CD8-positive, alpha-beta memory T cell (primary cell): Measurements from ENCODE around the gene SERPINB4. TPM values are rescaled to one million over a fixed set of nuclear protein-coding genes. Genes with fewer than 3 reads are reported as not detected.
"Not testable (repeated sequence)": the region's sequence is repeated elsewhere in the genome, so short reads cannot be mapped to it uniquely, and the experiment has no call there.

ENCODE experiments used
- CTCF ChIA-PET: fragments of 350-600 bp; sonication (Branson Sonifier 250); formaldehyde crosslinking; loops from one replicate; lab custom pipeline; 2021; ENCODE audit warnings: antibody characterized with exemption; lab: Charles Lee
- POLR2A ChIA-PET: fragments of 350-600 bp; sonication (Branson Sonifier 250); formaldehyde crosslinking; loops from one replicate; lab custom pipeline; 2021; ENCODE audit warnings: antibody characterized with exemption; lab: Charles Lee
- DNase-seq, 5 donors: peaks; one replicate each; pipeline versions ENCODE4 v3.0.0 to v3.0.0-alpha.2; 2020 to 2022; ENCODE audit warnings: mixed read lengths in 1 of 5
- H3K27ac ChIP-seq: one replicate; pipeline ENCODE4 v1.7.0; 2013; ENCODE audit warnings: low read depth, mild to moderate bottlenecking, low read length, moderate library complexity
- H3K27me3 ChIP-seq: 2 replicates; pipeline ENCODE4 v1.7.0; 2013; ENCODE audit warnings: low read length, mild to moderate bottlenecking; ENCODE audit not compliant: insufficient read depth, poor library complexity, severe bottlenecking
- H3K36me3 ChIP-seq: 2 replicates; pipeline ENCODE4 v1.7.0; 2013; ENCODE audit warnings: mild to moderate bottlenecking, low read length, moderate library complexity; ENCODE audit not compliant: insufficient read depth
- H3K4me1 ChIP-seq: 2 replicates; pipeline ENCODE4 v1.7.0; 2013; ENCODE audit warnings: mild to moderate bottlenecking, low read length, moderate library complexity; ENCODE audit not compliant: insufficient read depth
- H3K4me3 ChIP-seq: 2 replicates; pipeline ENCODE4 v1.7.0; 2013; ENCODE audit warnings: mild to moderate bottlenecking, low read length
- H3K9me3 ChIP-seq: 2 replicates; pipeline ENCODE4 v1.7.0; 2013; ENCODE audit warnings: mild to moderate bottlenecking, low read length
- H3K27ac Mint-ChIP-seq, 8 donors: one replicate each; pipeline ENCODE4 v1.8.0; 2020 to 2021; ENCODE audit warnings: mixed read lengths in 8 of 8, mild to moderate bottlenecking in 6 of 8, inconsistent platforms in 3 of 8, moderate library complexity in 3 of 8
- H3K27me3 Mint-ChIP-seq, 2 donors: one replicate each; pipeline ENCODE4 v1.8.0; 2020 to 2021; ENCODE audit warnings: mixed read lengths in 2 of 2, mild to moderate bottlenecking in 1 of 2, moderate library complexity in 1 of 2
- H3K36me3 Mint-ChIP-seq, 3 donors: one replicate each; pipeline ENCODE4 v1.8.0; 2020 to 2021; ENCODE audit warnings: mixed read lengths in 3 of 3, inconsistent platforms in 1 of 3, mild to moderate bottlenecking in 1 of 3
- H3K4me1 Mint-ChIP-seq, 3 donors: one replicate each; pipeline ENCODE4 v1.8.0; 2020 to 2021; ENCODE audit warnings: mixed read lengths in 3 of 3, inconsistent platforms in 1 of 3, mild to moderate bottlenecking in 1 of 3
- H3K4me3 Mint-ChIP-seq, 7 donors: one replicate each; pipeline ENCODE4 v1.8.0; 2020 to 2021; ENCODE audit warnings: mixed read lengths in 7 of 7, mild to moderate bottlenecking in 6 of 7, moderate library complexity in 4 of 7, inconsistent platforms in 2 of 7
- H3K9me3 Mint-ChIP-seq, 5 donors: one replicate each; pipeline ENCODE4 v1.8.0; 2020 to 2022; ENCODE audit warnings: mixed read lengths in 5 of 5, mild to moderate bottlenecking in 3 of 5, moderate library complexity in 2 of 5, inconsistent platforms in 1 of 5
- polyA plus RNA-seq: library from polyadenylated mRNA; unstranded; fragments of 300-500 nt; fragmentation: Illumina TruSeq; gene quantifications from one replicate; pipeline ENCODE4 v1.2.3, GENCODE V29; 2021
- total RNA-seq, 2 experiments: library from RNA; stranded (reverse); gene quantifications; one replicate each; pipeline ENCODE4 v1.2.3, GENCODE V29; 2021

Gene SERPINB4
- not detected for total RNA-seq
- polyA plus RNA-seq: not detected

DNA sequence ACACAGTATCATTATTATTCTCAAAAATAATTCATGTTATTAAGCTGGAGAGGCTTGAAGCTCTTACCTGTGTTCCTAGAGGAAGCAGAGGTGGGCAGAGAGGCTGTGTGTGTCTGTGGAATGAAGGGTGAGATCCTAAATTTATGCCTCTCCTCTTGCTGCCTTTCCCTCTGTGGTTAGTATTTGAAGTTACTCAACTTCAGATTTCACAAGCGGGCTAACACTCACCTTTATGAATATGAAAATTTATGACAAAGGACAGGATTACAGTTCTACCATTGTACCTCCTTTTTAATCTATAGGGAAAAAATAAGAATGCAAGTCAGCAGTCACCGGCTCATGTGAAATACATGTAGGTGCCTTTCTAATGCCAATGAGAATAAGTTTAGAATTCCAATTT lies at the start of gene SERPINB4:
Gene SERPINB4 (minus strand): TSS at position 115 of the 400 bp plus-strand sequence. CDS start 679 bp downstream, outside the sequence.
- DNase-seq: not testable (repeated sequence)

DNA sequence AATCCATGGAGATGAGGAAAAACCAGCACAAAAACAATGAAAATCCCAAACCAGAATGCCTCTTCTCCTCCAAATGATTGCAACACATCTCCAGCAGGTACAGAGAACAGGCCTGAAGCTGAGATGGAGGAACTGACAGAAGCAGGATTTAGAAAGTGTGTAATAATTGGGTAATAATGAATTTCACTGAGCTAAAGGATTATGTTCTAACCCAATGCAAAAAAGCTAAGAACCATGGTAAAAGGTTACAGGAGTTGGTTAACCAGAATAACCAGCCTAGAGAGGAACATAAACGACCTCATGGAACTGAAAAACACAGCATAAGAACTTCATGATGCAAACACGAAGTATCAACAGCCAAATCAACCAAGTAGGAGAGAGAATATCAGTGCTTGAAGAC lies 45.0 kb upstream of the SERPINB4 start:
- Histone ChIP-seq H3K36me3 (no peaks in the 10 kb centered on the region), H3K4me3 (no peak overlapping the region), H3K27ac (no peak overlapping the region), H3K27me3 (no peaks in the 10 kb centered on the region), H3K4me1 (no peaks in the 10 kb centered on the region), H3K9me3 (no peaks in the 10 kb centered on the region)
- CTCF ChIA-PET: no interaction called here
- Mint-ChIP-seq H3K27ac (no peak overlapping the region), H3K27me3 (peaks cover 0 to 6% of the 10 kb centered on the region in 2 donors), H3K4me3 (no peak overlapping the region), H3K4me1 (no peaks in the 10 kb centered on the region), H3K36me3 (no peaks in the 10 kb centered on the region), H3K9me3 (peaks cover 3 to 22% (median 7%) of the 10 kb centered on the region in 5 donors)
- no peak for DNase-seq
- POLR2A ChIA-PET: no interaction called here

More for the DNA sequence above, at the start of gene SERPINB4:
- H3K36me3 Mint-ChIP-seq, H3K27me3 Mint-ChIP-seq, H3K36me3 ChIP-seq, CTCF ChIA-PET, H3K4me1 Mint-ChIP-seq, H3K9me3 Mint-ChIP-seq, H3K4me1 ChIP-seq, H3K4me3 Mint-ChIP-seq, POLR2A ChIA-PET, H3K27me3 ChIP-seq, H3K27ac Mint-ChIP-seq, H3K27ac ChIP-seq, H3K9me3 ChIP-seq, H3K4me3 ChIP-seq: not testable (repeated sequence)

DNA sequence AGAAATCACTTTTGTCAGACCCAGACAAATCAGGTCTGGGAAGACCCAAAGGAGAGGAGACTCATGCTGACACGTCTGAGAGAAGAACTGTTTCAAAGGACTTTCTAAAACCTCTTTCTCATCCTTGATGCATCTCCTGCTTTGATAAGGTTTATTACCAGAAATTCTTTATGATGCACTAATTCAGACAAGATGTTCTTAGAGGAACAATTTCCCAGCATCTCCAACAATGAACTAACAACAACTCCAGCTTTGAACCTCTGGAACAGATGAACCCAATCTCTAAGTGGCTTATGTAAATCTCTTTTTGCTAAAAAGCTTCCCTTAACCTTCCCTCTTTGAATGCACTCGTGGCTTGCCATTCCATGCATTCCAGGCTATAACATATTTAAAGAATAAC lies 42.8 kb upstream of the SERPINB4 start:
- no peaks in the 10 kb centered on the region for H3K4me1 Mint-ChIP-seq
- no peak overlapping the region for H3K4me3 Mint-ChIP-seq
- H3K4me1 ChIP-seq: no peaks in the 10 kb centered on the region
- no peak overlapping the region for H3K27ac Mint-ChIP-seq
- POLR2A ChIA-PET: no interaction called here
- CTCF ChIA-PET: no interaction called here
- no peaks in the 10 kb centered on the region for H3K36me3 Mint-ChIP-seq
- no peaks in the 10 kb centered on the region for H3K9me3 ChIP-seq
- peaks cover 0 to 17% (median 8%) of the 10 kb centered on the region in 5 donors for H3K9me3 Mint-ChIP-seq
- H3K27me3 ChIP-seq: no peaks in the 10 kb centered on the region
- DNase-seq: no peak
- no peaks in the 10 kb centered on the region for H3K36me3 ChIP-seq
- H3K27ac ChIP-seq: no peak overlapping the region
- no peak overlapping the region for H3K4me3 ChIP-seq
- peaks cover 0 to 9% of the 10 kb centered on the region in 2 donors for H3K27me3 Mint-ChIP-seq

DNA sequence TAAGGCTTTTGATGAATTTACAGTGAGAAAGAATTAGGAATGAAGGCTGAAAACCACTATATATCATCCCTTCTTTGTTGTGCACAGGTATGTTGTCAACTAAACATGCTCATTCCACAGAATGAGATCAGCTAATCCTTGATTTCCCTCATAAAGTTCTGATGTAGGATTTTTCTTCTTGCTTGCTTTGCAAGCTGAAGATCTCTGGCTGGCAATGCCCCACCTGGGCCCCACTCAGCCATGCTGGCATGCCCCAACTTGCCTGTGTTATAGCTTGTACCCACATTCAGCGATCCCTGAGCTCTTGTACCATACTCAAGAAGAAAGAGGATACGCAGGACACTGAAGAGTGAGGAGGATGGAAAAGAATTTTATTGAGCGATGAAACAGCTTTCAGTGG lies 40.7 kb upstream of the SERPINB4 start:
- Mint-ChIP-seq H3K27me3 (peaks cover 0 to 9% of the 10 kb centered on the region in 2 donors), H3K27ac (no peak overlapping the region), H3K36me3 (no peaks in the 10 kb centered on the region), H3K9me3 (peaks cover 0 to 7% (median 2%) of the 10 kb centered on the region in 5 donors), H3K4me3 (no peak overlapping the region), H3K4me1 (no peaks in the 10 kb centered on the region)
- H3K9me3 ChIP-seq: no peaks in the 10 kb centered on the region
- no peaks in the 10 kb centered on the region for H3K4me1 ChIP-seq
- DNase-seq: no peak
- ChIA-PET CTCF (no interaction called here), POLR2A (no interaction called here)
- H3K27ac ChIP-seq: no peak overlapping the region
- H3K4me3 ChIP-seq: no peak overlapping the region
- H3K36me3 ChIP-seq: no peaks in the 10 kb centered on the region
- H3K27me3 ChIP-seq: no peaks in the 10 kb centered on the region

DNA sequence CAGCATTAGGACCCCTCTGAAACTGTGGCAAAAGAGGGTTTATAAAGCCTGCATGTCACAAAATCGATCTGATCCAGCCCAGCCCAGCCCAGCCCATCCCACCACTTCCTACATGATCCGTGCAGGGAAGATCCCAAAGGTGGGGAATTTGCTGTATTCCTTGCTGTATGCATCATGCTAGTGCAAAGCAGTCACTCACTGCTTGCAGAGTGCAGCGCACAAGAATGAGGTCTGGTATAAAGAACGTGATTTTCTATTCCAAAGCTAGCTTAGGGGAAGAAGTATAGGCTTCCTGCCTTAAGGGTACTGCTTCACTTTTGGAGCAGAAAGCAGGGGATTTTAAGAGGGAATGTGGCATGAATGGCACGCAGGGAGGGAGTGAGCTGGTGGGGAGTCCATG lies 39.8 kb upstream of the SERPINB4 start:
- Histone ChIP-seq H3K4me1 (no peaks in the 10 kb centered on the region), H3K9me3 (no peaks in the 10 kb centered on the region), H3K27ac (no peak overlapping the region), H3K27me3 (no peaks in the 10 kb centered on the region), H3K36me3 (no peaks in the 10 kb centered on the region), H3K4me3 (no peak overlapping the region)
- Mint-ChIP-seq H3K4me3 (no peak overlapping the region), H3K9me3 (peaks cover 0 to 4% (median 0%) of the 10 kb centered on the region in 5 donors), H3K27ac (no peak overlapping the region), H3K27me3 (peaks cover 0 to 9% of the 10 kb centered on the region in 2 donors), H3K36me3 (no peaks in the 10 kb centered on the region), H3K4me1 (no peaks in the 10 kb centered on the region)
- ChIA-PET CTCF (no interaction called here), POLR2A (no interaction called here)
- DNase-seq: no peak

DNA sequence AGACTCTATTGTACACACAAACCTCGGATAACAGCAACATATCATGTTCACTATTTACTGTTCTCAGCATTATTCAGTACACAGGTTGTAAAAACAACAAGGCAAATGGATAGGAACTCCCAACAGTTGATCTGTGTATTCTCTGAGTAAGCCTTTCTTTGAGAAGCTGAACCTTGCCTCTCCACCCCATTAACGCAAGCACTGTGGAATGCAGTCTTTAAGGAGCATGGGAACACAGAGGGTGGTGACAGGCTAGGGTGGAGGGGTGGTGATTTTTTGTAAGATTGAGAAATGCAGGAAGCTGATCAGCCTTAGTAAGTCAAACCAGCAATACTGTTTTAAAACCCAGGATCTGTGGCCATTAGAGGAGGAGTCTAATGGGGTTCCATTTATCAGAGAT lies 39.1 kb upstream of the SERPINB4 start:
- ChIA-PET POLR2A (no interaction called here), CTCF (no interaction called here)
- Histone ChIP-seq H3K36me3 (no peaks in the 10 kb centered on the region), H3K4me3 (no peak overlapping the region), H3K27me3 (no peaks in the 10 kb centered on the region), H3K9me3 (no peaks in the 10 kb centered on the region), H3K4me1 (no peaks in the 10 kb centered on the region), H3K27ac (no peak overlapping the region)
- H3K4me3 Mint-ChIP-seq: no peak overlapping the region
- H3K27me3 Mint-ChIP-seq: peaks cover 0 to 9% of the 10 kb centered on the region in 2 donors
- H3K9me3 Mint-ChIP-seq: peaks cover 0 to 4% (median 0%) of the 10 kb centered on the region in 5 donors
- H3K4me1 Mint-ChIP-seq: no peaks in the 10 kb centered on the region
- H3K27ac Mint-ChIP-seq: no peak overlapping the region
- DNase-seq: no peak
- H3K36me3 Mint-ChIP-seq: no peaks in the 10 kb centered on the region

DNA sequence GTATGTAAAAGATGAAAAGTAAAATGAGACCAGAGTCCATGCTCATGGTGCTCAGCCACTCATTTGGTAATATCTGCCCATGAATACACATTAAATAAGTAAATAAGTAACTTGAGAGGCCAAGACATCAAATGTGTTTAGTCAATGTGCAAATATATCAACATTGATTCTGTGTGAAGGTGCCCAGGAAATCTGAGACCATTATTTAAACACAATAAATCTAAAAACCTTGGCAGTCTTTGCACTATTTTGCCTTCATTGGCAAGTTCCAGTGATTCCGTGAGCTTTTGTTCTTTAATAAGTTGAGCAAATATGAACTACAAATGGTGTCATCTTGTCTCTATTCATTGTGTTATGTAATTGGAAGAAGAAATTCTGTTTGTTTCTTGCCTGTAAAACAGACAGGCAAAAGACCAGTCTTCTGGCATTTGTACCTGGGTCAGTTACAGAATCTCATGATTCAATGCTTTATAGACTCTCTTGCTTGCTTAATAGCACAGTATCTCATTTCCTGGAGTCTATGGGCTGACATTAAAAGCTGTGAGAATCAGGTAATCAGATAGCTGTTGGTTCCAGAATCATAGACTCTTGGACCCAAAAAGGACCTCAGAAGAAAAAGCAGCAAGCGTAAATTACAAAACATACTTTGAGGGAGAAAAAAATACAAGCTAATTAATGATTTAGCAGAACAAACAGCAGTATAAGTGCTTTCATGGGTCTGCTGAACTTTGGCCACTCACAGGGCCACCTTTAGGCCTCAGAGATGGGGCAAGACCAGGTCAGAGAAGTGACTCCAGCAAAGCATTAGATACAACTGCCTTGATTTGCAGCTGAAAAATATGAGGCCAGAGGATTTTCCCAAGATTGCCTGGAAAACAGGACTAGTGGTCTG lies 37.6 kb upstream of the SERPINB4 start:
- no peak for DNase-seq
- Histone ChIP-seq H3K4me1 (no peaks in the 10 kb centered on the region), H3K9me3 (no peaks in the 10 kb centered on the region), H3K36me3 (no peaks in the 10 kb centered on the region), H3K27me3 (no peaks in the 10 kb centered on the region), H3K27ac (no peak overlapping the region), H3K4me3 (no peak overlapping the region)
- ChIA-PET POLR2A (no interaction called here), CTCF (no interaction called here)
- H3K9me3 Mint-ChIP-seq: peaks cover 0 to 4% (median 0%) of the 10 kb centered on the region in 5 donors
- H3K27ac Mint-ChIP-seq: no peak overlapping the region
- no peak overlapping the region for H3K4me3 Mint-ChIP-seq
- no peaks in the 10 kb centered on the region for H3K36me3 Mint-ChIP-seq
- peaks cover 0 to 9% of the 10 kb centered on the region in 2 donors for H3K27me3 Mint-ChIP-seq
- no peaks in the 10 kb centered on the region for H3K4me1 Mint-ChIP-seq

DNA sequence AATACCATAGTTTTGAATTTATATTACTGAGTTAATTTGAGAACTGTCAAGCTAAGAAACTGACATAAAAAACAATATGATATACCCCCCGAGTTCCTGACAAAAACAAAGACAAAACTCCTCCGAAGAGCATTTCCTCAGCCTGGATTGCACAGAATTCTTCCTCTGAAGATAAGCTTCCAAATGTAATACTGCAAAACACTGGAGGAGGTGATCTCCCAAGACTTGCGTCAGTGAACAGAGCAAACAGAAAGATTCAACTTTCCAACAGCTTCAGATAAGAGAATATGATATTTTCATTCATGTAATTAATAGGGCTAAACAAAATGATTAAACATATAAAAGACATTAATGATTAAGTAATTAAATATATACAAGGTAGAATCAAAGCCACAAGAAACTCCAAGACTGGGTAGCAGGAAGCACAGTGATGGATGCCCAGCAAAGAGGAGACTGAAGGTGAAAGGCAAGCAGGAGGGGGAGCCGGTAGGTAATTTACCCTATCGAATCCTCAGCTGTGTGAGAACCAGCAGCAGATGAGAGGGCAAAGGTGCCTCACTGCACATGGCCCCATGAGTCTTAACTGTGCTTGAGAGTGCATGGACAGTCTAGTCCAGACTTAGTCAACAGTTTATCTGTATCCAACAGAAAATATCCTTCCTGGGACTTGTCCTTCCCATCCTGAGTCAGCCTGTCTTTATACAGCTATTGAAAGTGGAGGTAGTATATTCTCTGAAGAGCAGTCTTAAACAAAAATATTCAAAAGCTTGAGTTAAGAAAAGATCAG lies 36.0 kb upstream of the SERPINB4 start:
- Histone ChIP-seq H3K4me1 (no peaks in the 10 kb centered on the region), H3K36me3 (no peaks in the 10 kb centered on the region), H3K4me3 (no peak overlapping the region), H3K9me3 (no peaks in the 10 kb centered on the region), H3K27ac (no peak overlapping the region), H3K27me3 (no peaks in the 10 kb centered on the region)
- Mint-ChIP-seq H3K9me3 (peaks cover 0 to 4% (median 0%) of the 10 kb centered on the region in 5 donors), H3K4me3 (no peak overlapping the region), H3K4me1 (no peaks in the 10 kb centered on the region), H3K36me3 (no peaks in the 10 kb centered on the region), H3K27ac (no peak overlapping the region), H3K27me3 (peaks cover 0 to 8% of the 10 kb centered on the region in 2 donors)
- POLR2A ChIA-PET: no interaction called here
- CTCF ChIA-PET: no interaction called here
- DNase-seq: no peak
